Upper lobe of left lung (tissue), 4 donors: ENCODE measurements around the gene MAP4K1.

ENCODE experiments used
- EP300 ChIP-seq, 4 donors: sonication (generic); formaldehyde crosslinking; IDR thresholded peaks; one replicate each; pipeline ENCODE4 v1.5.1; 2017; ENCODE audit warnings: antibody characterized with exemption in 4 of 4, control low read depth in 2 of 4
- POLR2AphosphoS5 ChIP-seq, 2 donors: sonication (generic); formaldehyde crosslinking; IDR thresholded peaks; one replicate each; pipeline ENCODE4 v1.5.1; 2017; ENCODE audit warnings: antibody characterized with exemption in 2 of 2
- TF ChIP-seq, protein P1 (sequence below), 6 experiments: fragments of 450-650 bp in 4 of 6; fragments of 200-600 bp in 2 of 6; sonication (generic) in 2 of 6; IDR thresholded peaks; one replicate each; pipeline ENCODE4 v1.5.1; 2016 to 2019; ENCODE audit warnings: antibody characterized with exemption in 6 of 6

DNA sequence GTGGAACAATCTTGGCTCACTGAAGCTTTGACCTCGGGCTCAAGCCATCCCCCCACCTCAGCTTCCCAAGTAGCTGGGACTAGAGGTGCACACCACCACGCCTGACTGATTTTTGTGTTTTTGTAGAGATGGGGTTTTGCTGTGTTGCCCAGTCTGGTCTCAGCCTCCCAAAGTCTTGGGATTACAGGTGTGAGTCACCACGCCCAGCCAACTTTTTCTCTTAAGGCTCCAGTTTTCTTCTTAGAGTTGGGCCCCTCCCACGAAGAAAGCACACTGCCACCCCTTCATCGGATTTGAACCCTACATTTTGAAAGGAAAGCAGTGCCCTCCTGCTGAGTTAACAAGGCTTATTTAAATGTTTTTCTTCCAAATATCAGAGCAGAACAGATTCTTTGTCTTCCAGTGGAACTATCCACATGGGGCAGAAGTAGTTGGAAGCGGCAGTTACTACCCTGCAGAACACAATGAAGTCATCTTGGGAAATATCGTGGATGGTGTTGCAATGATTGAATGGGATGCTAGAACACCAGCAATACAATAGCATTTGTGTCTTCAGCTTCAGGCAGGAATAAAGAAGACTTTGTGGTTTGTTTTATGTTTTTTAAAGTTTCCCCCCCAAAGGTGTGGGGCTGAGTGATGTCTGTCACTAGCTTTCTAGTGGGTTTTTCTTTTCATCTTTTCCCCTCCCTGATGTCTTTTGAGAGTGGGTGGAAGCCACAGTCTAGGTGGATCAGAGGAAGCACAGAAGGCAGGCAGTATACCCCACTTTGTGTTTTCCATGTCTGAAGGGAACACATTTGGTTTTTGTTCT lies 38.6 kb upstream of the MAP4K1 start:
- TF ChIP-seq, protein P1, sequence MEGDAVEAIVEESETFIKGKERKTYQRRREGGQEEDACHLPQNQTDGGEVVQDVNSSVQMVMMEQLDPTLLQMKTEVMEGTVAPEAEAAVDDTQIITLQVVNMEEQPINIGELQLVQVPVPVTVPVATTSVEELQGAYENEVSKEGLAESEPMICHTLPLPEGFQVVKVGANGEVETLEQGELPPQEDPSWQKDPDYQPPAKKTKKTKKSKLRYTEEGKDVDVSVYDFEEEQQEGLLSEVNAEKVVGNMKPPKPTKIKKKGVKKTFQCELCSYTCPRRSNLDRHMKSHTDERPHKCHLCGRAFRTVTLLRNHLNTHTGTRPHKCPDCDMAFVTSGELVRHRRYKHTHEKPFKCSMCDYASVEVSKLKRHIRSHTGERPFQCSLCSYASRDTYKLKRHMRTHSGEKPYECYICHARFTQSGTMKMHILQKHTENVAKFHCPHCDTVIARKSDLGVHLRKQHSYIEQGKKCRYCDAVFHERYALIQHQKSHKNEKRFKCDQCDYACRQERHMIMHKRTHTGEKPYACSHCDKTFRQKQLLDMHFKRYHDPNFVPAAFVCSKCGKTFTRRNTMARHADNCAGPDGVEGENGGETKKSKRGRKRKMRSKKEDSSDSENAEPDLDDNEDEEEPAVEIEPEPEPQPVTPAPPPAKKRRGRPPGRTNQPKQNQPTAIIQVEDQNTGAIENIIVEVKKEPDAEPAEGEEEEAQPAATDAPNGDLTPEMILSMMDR (IDR thresholded peaks at IDR 0.05): no peak
- no peak for TF ChIP-seq POLR2AphosphoS5 (IDR thresholded peaks at IDR 0.05)
- TF ChIP-seq EP300 (IDR thresholded peaks at IDR 0.05): no peak
